ENCODE results near the gene ADAMTS9.

GRCh38 chr3:64475037-64475436 is 212.8 kb downstream of the ADAMTS9 start:
- TF ChIP-seq CTCF (IDR thresholded peaks at IDR 0.05) (no peak), HDAC2 (IDR thresholded peaks at IDR 0.05) (no peak), PHF8 (IDR thresholded peaks at IDR 0.05; ENCODE audit: borderline replicate concordance, low read depth) (no peak), REST (IDR thresholded peaks at IDR 0.05) (no peak), KDM1A (IDR thresholded peaks at IDR 0.05; ENCODE audit: low read depth) (no peak), CEBPB (IDR thresholded peaks at IDR 0.05) (no peak), RARB (CRISPR knock-in tag; IDR thresholded peaks at IDR 0.05) (no peak), PBX3 (IDR thresholded peaks at IDR 0.05) (no peak), RAD21 (conservative IDR thresholded peaks at IDR 0.05 in 1 of 2, IDR thresholded peaks at IDR 0.05 in 1 of 2) (no peak), USF2 (IDR thresholded peaks at IDR 0.05) (no peak), FOSL2 (IDR thresholded peaks at IDR 0.05) (no peak), FOSL2 (CRISPR knock-in tag; IDR thresholded peaks at IDR 0.05) (no peak), BHLHE40 (IDR thresholded peaks at IDR 0.05; ENCODE audit: low read depth, low read length) (no peak), MYC (IDR thresholded peaks at IDR 0.05; ENCODE audit: borderline replicate concordance, low read length) (no peak)
